PC-9 (cell line): ENCODE measurements around the gene CPAMD8. TPM values are rescaled to one million over a fixed set of nuclear protein-coding genes. Genes with fewer than 3 reads are reported as not detected.

Source experiments
- BruUV-seq: library from RNA; stranded (reverse); fragments of 400-500 nt; replicated peaks from 2 replicates; lab custom pipeline; 2021; lab: Mats Ljungman, UMichigan
- CTCF ChIA-PET: fragments of 300-600 bp; sonication (Branson Sonifier 250); formaldehyde crosslinking; loops from one replicate; lab custom pipeline; 2022; ENCODE audit warnings: antibody characterized with exemption; lab: Charles Lee
- POLR2A ChIA-PET: fragments of 300-600 bp; sonication (Branson Sonifier 250); formaldehyde crosslinking; loops from one replicate; lab custom pipeline; 2022; ENCODE audit warnings: antibody characterized with exemption; ENCODE audit not compliant: unreplicated experiment; lab: Charles Lee
- DNase-seq, 2 experiments: peaks; one replicate each; pipeline versions ENCODE4 v3.0.0 to v3.0.0-alpha.2; 2015 to 2022; ENCODE audit warnings: mixed read lengths in 1 of 2
- H2AFZ ChIP-seq: fragments of 200-600 bp; sonication (generic); 2 replicates; pipeline ENCODE4 v1.8.1; 2017; ENCODE audit warnings: antibody characterized with exemption
- H3F3A ChIP-seq: fragments of 200-600 bp; sonication (generic); 2 replicates; pipeline ENCODE4 v1.8.1; 2017; ENCODE audit warnings: antibody characterized with exemption, mild to moderate bottlenecking, low read depth; ENCODE audit not compliant: insufficient read depth
- H3K27ac ChIP-seq: fragments of 200-600 bp; sonication (generic); 2 replicates; pipeline ENCODE4 v1.6.1; 2016; ENCODE audit warnings: mixed run types
- H3K27me3 ChIP-seq: fragments of 200-600 bp; sonication (generic); 2 replicates; pipeline ENCODE4 v1.6.1; 2016; ENCODE audit warnings: low read depth, mixed run types; ENCODE audit not compliant: insufficient read depth
- H3K36me3 ChIP-seq: fragments of 200-600 bp; sonication (generic); 2 replicates; pipeline ENCODE4 v1.6.1; 2016; ENCODE audit warnings: low read depth, mixed run types
- H3K4me1 ChIP-seq: fragments of 200-600 bp; sonication (generic); replicated peaks from 2 replicates; pipeline ENCODE4 v1.6.1; 2016; ENCODE audit warnings: mixed run types; ENCODE audit not compliant: insufficient read depth
- H3K4me2 ChIP-seq: fragments of 200-600 bp; sonication (generic); 2 replicates; pipeline ENCODE4 v1.6.1; 2017; ENCODE audit warnings: mixed run types
- H3K4me3 ChIP-seq: fragments of 200-600 bp; sonication (generic); 2 replicates; pipeline ENCODE4 v1.6.1; 2016; ENCODE audit warnings: mixed run types
- H3K79me2 ChIP-seq: fragments of 200-600 bp; sonication (generic); 2 replicates; pipeline ENCODE4 v1.6.1; 2017; ENCODE audit warnings: low read depth, mixed run types
- H3K9me2 ChIP-seq: fragments of 200-600 bp; sonication (generic); 2 replicates; pipeline ENCODE4 v1.8.1; 2017; ENCODE audit warnings: mild to moderate bottlenecking; ENCODE audit not compliant: insufficient read depth
- H3K9me3 ChIP-seq: fragments of 200-600 bp; sonication (generic); 2 replicates; pipeline ENCODE4 v1.8.1; 2016; ENCODE audit warnings: low read depth; ENCODE audit not compliant: insufficient read depth
- H4K20me1 ChIP-seq: fragments of 200-600 bp; sonication (generic); 2 replicates; pipeline ENCODE4 v1.8.1; 2017; ENCODE audit not compliant: insufficient read depth
- EZH2 ChIP-seq: fragments of 200-600 bp; sonication (generic); IDR thresholded peaks from 2 replicates; pipeline ENCODE4 v1.8.0; 2017; ENCODE audit warnings: antibody characterized with exemption, low read depth
- intact Hi-C: fragments of 100-400 bp; cut with micrococcal nuclease; formaldehyde crosslinking; loops from one replicate; pipeline ENCODE4 v1.10.0; 2022; ENCODE audit not compliant: unreplicated experiment
- total RNA-seq: library from RNA; stranded (reverse); gene quantifications from 2 replicates; pipeline ENCODE4 v1.2.3, GENCODE V29; 2021
- TF ChIP-seq, protein P1 (sequence below): fragments of 200-600 bp; sonication (generic); conservative IDR thresholded peaks from 2 replicates; pipeline ENCODE4 v1.6.1; 2017; ENCODE audit warnings: mixed run types, antibody characterized with exemption, mild to moderate bottlenecking, moderate library complexity

CPAMD8 gene
- total RNA-seq, 1 experiment from 2014 or later = 25.8 TPM

DNA sequence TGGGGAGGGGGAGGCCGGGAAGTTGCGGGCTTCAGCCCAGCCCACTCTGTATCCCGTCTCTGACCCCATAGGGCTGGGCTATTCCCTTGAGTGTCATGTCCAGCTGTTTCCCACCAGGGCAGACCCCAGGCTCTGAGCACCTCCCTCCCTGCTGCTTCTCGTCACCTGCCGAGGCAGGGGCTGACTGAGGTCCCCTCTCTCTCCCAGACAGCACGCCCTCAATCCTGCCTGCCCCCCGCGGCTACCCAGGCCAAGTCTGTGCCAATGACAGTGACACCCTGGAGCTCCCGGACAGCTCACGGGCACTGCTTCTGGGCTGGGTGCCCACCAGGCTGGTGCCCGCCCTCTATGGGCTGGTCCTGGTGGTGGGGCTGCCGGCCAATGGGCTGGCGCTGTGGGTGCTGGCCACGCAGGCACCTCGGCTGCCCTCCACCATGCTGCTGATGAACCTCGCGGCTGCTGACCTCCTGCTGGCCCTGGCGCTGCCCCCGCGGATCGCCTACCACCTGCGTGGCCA, 137.2 kb downstream of the CPAMD8 start:
- Histone ChIP-seq H3K9me2 (no peaks in the 10 kb centered on the region), H3K4me2 (no peak overlapping the region), H3K27ac (no peak overlapping the region), H3K9me3 (no peaks in the 10 kb centered on the region), H3F3A (peaks cover 15% of the 10 kb centered on the region; the same call in 1 of the 2 replicates), H3K79me2 (no peaks in the 10 kb centered on the region), H3K4me3 (no peak overlapping the region), H2AFZ (no peak overlapping the region), H3K36me3 (no peaks in the 10 kb centered on the region), H3K27me3 (no peaks in the 10 kb centered on the region), H4K20me1 (no peaks in the 10 kb centered on the region), H3K4me1 (peaks cover 11% of the 10 kb centered on the region)
- TF ChIP-seq, protein P1, sequence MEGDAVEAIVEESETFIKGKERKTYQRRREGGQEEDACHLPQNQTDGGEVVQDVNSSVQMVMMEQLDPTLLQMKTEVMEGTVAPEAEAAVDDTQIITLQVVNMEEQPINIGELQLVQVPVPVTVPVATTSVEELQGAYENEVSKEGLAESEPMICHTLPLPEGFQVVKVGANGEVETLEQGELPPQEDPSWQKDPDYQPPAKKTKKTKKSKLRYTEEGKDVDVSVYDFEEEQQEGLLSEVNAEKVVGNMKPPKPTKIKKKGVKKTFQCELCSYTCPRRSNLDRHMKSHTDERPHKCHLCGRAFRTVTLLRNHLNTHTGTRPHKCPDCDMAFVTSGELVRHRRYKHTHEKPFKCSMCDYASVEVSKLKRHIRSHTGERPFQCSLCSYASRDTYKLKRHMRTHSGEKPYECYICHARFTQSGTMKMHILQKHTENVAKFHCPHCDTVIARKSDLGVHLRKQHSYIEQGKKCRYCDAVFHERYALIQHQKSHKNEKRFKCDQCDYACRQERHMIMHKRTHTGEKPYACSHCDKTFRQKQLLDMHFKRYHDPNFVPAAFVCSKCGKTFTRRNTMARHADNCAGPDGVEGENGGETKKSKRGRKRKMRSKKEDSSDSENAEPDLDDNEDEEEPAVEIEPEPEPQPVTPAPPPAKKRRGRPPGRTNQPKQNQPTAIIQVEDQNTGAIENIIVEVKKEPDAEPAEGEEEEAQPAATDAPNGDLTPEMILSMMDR = no peak
- no peak for TF ChIP-seq EZH2
- BruUV-seq = no TSS peak
- intact Hi-C loops = no loop called here
- DNase-seq = peak in 1 of 2 experiments; percentile 28
- ChIA-PET POLR2A (no interaction called here), CTCF (no interaction called here)

DNA sequence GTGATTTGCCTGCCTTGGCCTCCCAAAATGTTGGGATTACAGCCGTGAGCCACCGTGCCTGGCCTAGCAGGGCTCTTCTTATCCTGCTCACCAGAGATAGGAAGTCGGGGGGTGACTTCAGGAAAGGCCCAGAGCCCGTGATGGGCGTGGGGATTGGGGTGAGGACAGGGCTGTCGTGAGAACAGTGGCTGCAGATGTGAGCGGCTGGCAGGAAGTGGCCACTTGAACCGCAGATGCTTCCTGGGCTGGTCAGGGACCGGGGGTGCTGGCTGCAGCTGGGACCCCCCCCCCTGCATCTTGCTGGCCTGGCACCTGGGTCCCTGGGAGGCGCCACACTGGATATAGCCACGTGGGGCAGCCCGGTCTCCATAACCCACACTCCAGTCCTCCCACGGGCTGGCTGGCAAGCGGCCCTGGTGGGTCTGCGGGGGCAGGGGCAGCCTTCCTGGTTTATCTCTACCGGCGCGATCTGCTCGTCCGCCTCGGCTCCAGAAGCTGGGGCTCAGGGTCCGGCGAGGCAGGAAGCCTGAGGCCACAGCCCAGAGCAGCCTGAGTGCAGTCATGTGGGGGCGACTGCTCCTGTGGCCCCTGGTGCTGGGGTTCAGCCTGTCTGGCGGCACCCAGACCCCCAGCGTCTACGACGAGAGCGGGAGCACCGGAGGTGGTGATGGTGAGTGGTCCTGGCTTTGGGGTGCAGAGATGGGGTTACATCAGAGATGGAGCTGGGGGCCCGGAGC, 137.8 kb downstream of the CPAMD8 start, which contains the start of gene F2RL3:
Gene F2RL3, plus strand, starts transcription at position 371 of the 737 bp plus-strand sequence. Its CDS starts 191 bp downstream, at position 562.
- CTCF ChIA-PET = no interaction called here
- no peak within 1 kb of the TSS for H3K4me3 ChIP-seq

More for the DNA sequence above, 137.8 kb downstream of the CPAMD8 start, which contains the start of gene F2RL3:
- peaks cover 11% of the 10 kb centered on the region for H3K4me1 ChIP-seq
- no peak within 1 kb of the TSS for H3K27ac ChIP-seq
- H3K27me3 ChIP-seq = no peaks in the 10 kb centered on the region
- BruUV-seq = no TSS peak
- H4K20me1 ChIP-seq = no peaks in the 10 kb centered on the region
- peak in 1 of 2 experiments; percentile 5 for DNase-seq
- H3K9me3 ChIP-seq = no peaks in the 10 kb centered on the region
- TF ChIP-seq EZH2 = no peak
- TF ChIP-seq, protein P1 = no peak
- H3K79me2 ChIP-seq = no peaks in the 10 kb centered on the region
- intact Hi-C loops = no loop called here
- H3F3A ChIP-seq = peaks cover 15% of the 10 kb centered on the region; the same call in 1 of the 2 replicates
- no peaks in the 10 kb centered on the region for H3K36me3 ChIP-seq
- H2AFZ ChIP-seq = no peak within 1 kb of the TSS
- no peaks in the 10 kb centered on the region for H3K9me2 ChIP-seq
- POLR2A ChIA-PET = no interaction called here
- no peak within 1 kb of the TSS for H3K4me2 ChIP-seq
